Stimulated activated naive CD8-positive, alpha-beta T cell treated with anti-CD3 and anti-CD28 coated beads, Interleukin-15, Interleukin-2, amounts not matched to agents 100 U/mL and 50 U/mL, for 24 hours (primary cell): ENCODE measurements around the gene WASF2.
"Not testable (repeated sequence)": the region's sequence is repeated elsewhere in the genome, so short reads cannot be mapped to it uniquely, and the experiment has no call there.

ENCODE experiments used
- ATAC-seq: fragments of 150-1000 bp; cut with Tn5 transposase; one replicate; pipeline ENCODE4 v1.10.0; 2021
- DNase-seq: peaks from one replicate; pipeline ENCODE4 v3.0.0; 2021

The WASF2 gene

GRCh38 chr1:27489973-27490741, at the start of gene WASF2:
Gene WASF2 (minus strand): TSS chr1:27490167. CDS start chr1:27428890, 61,277 bp downstream.
- peak; percentile 97 for ATAC-seq
- DNase-seq = peak; percentile 96

GRCh38 chr1:27538793-27539192, 48.8 kb upstream of the WASF2 start:
- ATAC-seq = no peak
- DNase-seq = no peak

GRCh38 chr1:27538305-27538676, 48.3 kb upstream of the WASF2 start:
- ATAC-seq = not testable (repeated sequence)

GRCh38 chr1:27536767-27537166, 46.8 kb upstream of the WASF2 start:
- ATAC-seq (no peak), DNase-seq (no peak)

More at GRCh38 chr1:27538305-27538676, 48.3 kb upstream of the WASF2 start:
- DNase-seq = not testable (repeated sequence)

GRCh38 chr1:27536010-27536757, 46.2 kb upstream of the WASF2 start:
- ATAC-seq (no peak), DNase-seq (no peak)

- DNase-seq (no peak), ATAC-seq (no peak)
Observed at GRCh38 chr1:27535386-27535785, 45.4 kb upstream of the WASF2 start.

GRCh38 chr1:27531959-27532685, 42.2 kb upstream of the WASF2 start:
- ATAC-seq (no peak), DNase-seq (no peak)

- no peak for DNase-seq
- no peak for ATAC-seq
Observed at GRCh38 chr1:27530192-27530591, 40.2 kb upstream of the WASF2 start.

GRCh38 chr1:27529704-27530018, 39.7 kb upstream of the WASF2 start:
- DNase-seq (no peak), ATAC-seq (no peak)

GRCh38 chr1:27528818-27529703, 39.1 kb upstream of the WASF2 start:
- DNase-seq (no peak), ATAC-seq (no peak)

- ATAC-seq (peak; percentile 15), DNase-seq (peak; percentile 63)
Observed at GRCh38 chr1:27527890-27528817, 38.2 kb upstream of the WASF2 start.

- ATAC-seq = no peak
- DNase-seq = peak; percentile 29
Observed at GRCh38 chr1:27527223-27527889, 37.4 kb upstream of the WASF2 start.

GRCh38 chr1:27526569-27527222, 36.7 kb upstream of the WASF2 start:
- ATAC-seq (peak; percentile 22), DNase-seq (peak; percentile 65)

- DNase-seq (peak; percentile 82), ATAC-seq (peak; percentile 48)
Observed at GRCh38 chr1:27525296-27526272, 35.6 kb upstream of the WASF2 start.

- DNase-seq (no peak), ATAC-seq (no peak)
Observed at GRCh38 chr1:27523337-27524020, 33.5 kb upstream of the WASF2 start.

GRCh38 chr1:27522432-27523336, 32.7 kb upstream of the WASF2 start:
- ATAC-seq (peak; percentile 44), DNase-seq (peak; percentile 75)
